Measurements from ENCODE around the gene PICALM. TPM values are rescaled to one million over a fixed set of nuclear protein-coding genes. Genes with fewer than 3 reads are reported as not detected.

Gene PICALM
- total and polyA plus RNA-seq, 2 of the 4 experiments (the other 2 are of a cell fraction): 235 to 453 TPM

DNA sequence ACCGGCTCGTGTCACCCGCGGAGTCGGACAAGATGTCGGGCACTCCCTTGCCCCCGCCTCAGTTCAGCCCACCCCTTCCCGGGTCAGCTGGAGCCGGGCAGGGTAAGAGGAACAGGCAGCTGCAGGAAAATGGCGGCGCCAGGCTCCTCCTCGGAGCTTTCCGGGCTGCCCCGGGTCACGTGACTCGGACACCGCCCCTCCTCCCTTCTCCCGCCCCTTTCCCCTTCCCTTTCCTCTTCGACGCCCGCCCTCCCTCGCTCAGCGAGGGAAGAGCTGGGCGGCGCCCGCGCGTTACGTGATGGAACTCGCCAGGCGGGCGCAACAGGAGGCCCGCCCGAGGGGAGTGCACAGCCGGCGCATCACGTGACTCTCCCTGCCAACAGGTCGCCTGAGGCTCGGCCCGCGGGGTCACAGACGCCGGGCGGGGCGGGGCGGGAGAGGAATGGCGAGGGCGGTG is at the start of gene PICALM (continued):
- TF ChIP-seq, protein P1, sequence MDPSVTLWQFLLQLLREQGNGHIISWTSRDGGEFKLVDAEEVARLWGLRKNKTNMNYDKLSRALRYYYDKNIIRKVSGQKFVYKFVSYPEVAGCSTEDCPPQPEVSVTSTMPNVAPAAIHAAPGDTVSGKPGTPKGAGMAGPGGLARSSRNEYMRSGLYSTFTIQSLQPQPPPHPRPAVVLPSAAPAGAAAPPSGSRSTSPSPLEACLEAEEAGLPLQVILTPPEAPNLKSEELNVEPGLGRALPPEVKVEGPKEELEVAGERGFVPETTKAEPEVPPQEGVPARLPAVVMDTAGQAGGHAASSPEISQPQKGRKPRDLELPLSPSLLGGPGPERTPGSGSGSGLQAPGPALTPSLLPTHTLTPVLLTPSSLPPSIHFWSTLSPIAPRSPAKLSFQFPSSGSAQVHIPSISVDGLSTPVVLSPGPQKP (IDR thresholded peaks at IDR 0.05; ENCODE audit: borderline replicate concordance, low read depth, low read length): no peak

DNA sequence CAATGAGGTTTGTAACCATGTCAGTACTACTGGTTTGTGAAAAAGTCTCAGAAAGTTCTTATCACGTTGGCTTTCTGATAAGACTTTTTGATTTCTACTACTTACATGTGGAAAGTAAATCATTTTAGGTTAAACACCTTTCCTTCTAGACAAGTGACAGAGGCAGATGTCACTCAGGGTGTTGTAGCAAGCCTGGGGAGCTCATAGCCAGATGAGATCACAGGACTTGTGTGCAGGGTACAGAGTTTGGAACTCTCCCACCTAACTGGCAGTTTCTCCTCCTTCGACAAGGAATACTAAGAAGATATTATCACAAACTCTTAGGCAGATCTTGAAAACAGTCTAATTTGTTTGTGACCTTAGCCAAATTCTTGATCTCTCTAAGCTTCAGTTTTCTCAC is 49.4 kb upstream of the PICALM start:
- H3K27me3 ChIP-seq (ENCODE audit: control insufficient read depth, insufficient read depth, low read length): no peaks in the 10 kb centered on the region
- H3K14ac ChIP-seq (replicated peaks; ENCODE audit: low read depth, low read length): peak overlapping the region; percentile 31; the same call in 1 of the 2 replicates
- H3K9me1 ChIP-seq (ENCODE audit: insufficient read depth, low read length): peaks cover 14% of the 10 kb centered on the region
- H2AK9ac ChIP-seq (replicated peaks; ENCODE audit: low read depth, low read length, poor library complexity): no peak overlapping the region
- H3K4me1 ChIP-seq (ENCODE audit: control insufficient read depth, insufficient read depth, low read length): peaks cover 9% of the 10 kb centered on the region
- H3K4ac ChIP-seq (ENCODE audit: low read depth, low read length): no peak overlapping the region
- no peak overlapping the region for H2BK5ac ChIP-seq (ENCODE audit: low read depth, low read length, poor library complexity, severe bottlenecking)
- H3K4me2 ChIP-seq (ENCODE audit: low read depth, low read length): no peak overlapping the region
- no CpG with 5 or more reads among the region's 2 CpGs for WGBS, 2 experiments (ENCODE audit: extremely low coverage in 2 of 2, insufficient read length in 1 of 2)
- H3K27ac ChIP-seq (ENCODE audit: insufficient read depth, low read length): no peak overlapping the region
- no peak overlapping the region for H3K4me3 ChIP-seq (ENCODE audit: insufficient read depth, low read depth, low read length)
- peak overlapping the region; percentile 72 for H2BK20ac ChIP-seq (ENCODE audit: low read depth, low read length)
- H3K18ac ChIP-seq (ENCODE audit: low read depth, low read length): no peak overlapping the region; the same call in 1 of the 2 replicates
- H3K79me1 ChIP-seq (ENCODE audit: low read depth in 1 of 2, low read length in 2 of 2): no peaks in the 10 kb centered on the region
- no TSS peak for BruUV-seq (replicated peaks)
- intact Hi-C loops (cut with micrococcal nuclease): no loop called here
- H3K9me3 ChIP-seq (ENCODE audit: control insufficient read depth, insufficient read depth, low read length): no peaks in the 10 kb centered on the region
- no peak for ATAC-seq (ENCODE audit: low read depth)
- H4K20me1 ChIP-seq (ENCODE audit: insufficient read depth, low read length): no peaks in the 10 kb centered on the region
- H4K5ac ChIP-seq (ENCODE audit: low read depth, low read length): no peak overlapping the region
- H3K9ac ChIP-seq (ENCODE audit: low read depth, low read length): no peak overlapping the region
- in situ Hi-C loops (cut with MboI; ENCODE audit: low sequenced_read_pairs): no loop called here
- CTCF ChIA-PET: no interaction called here
- POLR2A ChIA-PET (ENCODE audit: unreplicated experiment): no interaction called here
- peak overlapping the region; percentile 62; the same call in 1 of the 2 replicates for H2BK120ac ChIP-seq (ENCODE audit: low read depth, low read length)
- no peak for DNase-seq
- H2AFZ ChIP-seq (replicated peaks; ENCODE audit: low read length, poor library complexity): peak overlapping the region; percentile 54
- no peak overlapping the region; the same call in 1 of the 2 replicates for H4K91ac ChIP-seq (ENCODE audit: insufficient read depth, low read depth, low read length)
- no peak overlapping the region for H3K23ac ChIP-seq (ENCODE audit: low read depth, low read length)
- dilution Hi-C loops (cut with HindIII; ENCODE audit: low sequenced_read_pairs, unreplicated experiment): no loop called here
- H4K8ac ChIP-seq (ENCODE audit: low read depth in 2 of 2, low read length in 2 of 2): no peak overlapping the region
- no peaks in the 10 kb centered on the region for H3K36me3 ChIP-seq (ENCODE audit: control insufficient read depth, insufficient read depth, low read length)
- no peak overlapping the region for H3K56ac ChIP-seq (ENCODE audit: extremely low read depth, insufficient read depth, low read length)
- peak overlapping the region; percentile 20; the same call in 1 of the 2 replicates for H2AK5ac ChIP-seq (ENCODE audit: low read depth, low read length)
- H2BK15ac ChIP-seq (ENCODE audit: low read depth, low read length): peak overlapping the region; percentile 97
- TF ChIP-seq NFE2L2 (IDR thresholded peaks at IDR 0.05; ENCODE audit: low read depth, low read length): no peak
- TF ChIP-seq CHD1 (IDR thresholded peaks at IDR 0.05; ENCODE audit: low read depth, low read length): no peak
- TF ChIP-seq CEBPB (IDR thresholded peaks at IDR 0.05; ENCODE audit: low read depth, low read length): no peak
- no peak for TF ChIP-seq MXI1 (IDR thresholded peaks at IDR 0.05; ENCODE audit: borderline replicate concordance, low read depth, low read length)
- TF ChIP-seq RFX5 (IDR thresholded peaks at IDR 0.05; ENCODE audit: low read depth, low read length): no peak
- TF ChIP-seq RCOR1 (IDR thresholded peaks at IDR 0.05; ENCODE audit: insufficient replicate concordance, low read length): no peak
- no peak for TF ChIP-seq BHLHE40 (IDR thresholded peaks at IDR 0.05; ENCODE audit: low read depth, low read length)
- TF ChIP-seq SMC3 (IDR thresholded peaks at IDR 0.05; ENCODE audit: low read depth, low read length): no peak
- TF ChIP-seq, protein P1 (IDR thresholded peaks at IDR 0.05; ENCODE audit: borderline replicate concordance, low read depth, low read length): no peak
- no peak for TF ChIP-seq MAZ (IDR thresholded peaks at IDR 0.05; ENCODE audit: borderline replicate concordance, low read depth, low read length)
- no peak for TF ChIP-seq FOS (IDR thresholded peaks at IDR 0.05; ENCODE audit: low read depth, low read length)
- TF ChIP-seq, protein P2, sequence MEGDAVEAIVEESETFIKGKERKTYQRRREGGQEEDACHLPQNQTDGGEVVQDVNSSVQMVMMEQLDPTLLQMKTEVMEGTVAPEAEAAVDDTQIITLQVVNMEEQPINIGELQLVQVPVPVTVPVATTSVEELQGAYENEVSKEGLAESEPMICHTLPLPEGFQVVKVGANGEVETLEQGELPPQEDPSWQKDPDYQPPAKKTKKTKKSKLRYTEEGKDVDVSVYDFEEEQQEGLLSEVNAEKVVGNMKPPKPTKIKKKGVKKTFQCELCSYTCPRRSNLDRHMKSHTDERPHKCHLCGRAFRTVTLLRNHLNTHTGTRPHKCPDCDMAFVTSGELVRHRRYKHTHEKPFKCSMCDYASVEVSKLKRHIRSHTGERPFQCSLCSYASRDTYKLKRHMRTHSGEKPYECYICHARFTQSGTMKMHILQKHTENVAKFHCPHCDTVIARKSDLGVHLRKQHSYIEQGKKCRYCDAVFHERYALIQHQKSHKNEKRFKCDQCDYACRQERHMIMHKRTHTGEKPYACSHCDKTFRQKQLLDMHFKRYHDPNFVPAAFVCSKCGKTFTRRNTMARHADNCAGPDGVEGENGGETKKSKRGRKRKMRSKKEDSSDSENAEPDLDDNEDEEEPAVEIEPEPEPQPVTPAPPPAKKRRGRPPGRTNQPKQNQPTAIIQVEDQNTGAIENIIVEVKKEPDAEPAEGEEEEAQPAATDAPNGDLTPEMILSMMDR (conservative IDR thresholded peaks at IDR 0.05; ENCODE audit: low read depth, low read length): no peak
- TF ChIP-seq MAFK (IDR thresholded peaks at IDR 0.05; ENCODE audit: low read depth, low read length): no peak
- no peak for TF ChIP-seq POLR2A (IDR thresholded peaks at IDR 0.05; ENCODE audit: low read depth, low read length)

Measured in IMR-90 (cell line).